ENCODE results near the gene FMNL2. TPM values are rescaled to one million over a fixed set of nuclear protein-coding genes. Genes with fewer than 3 reads are reported as not detected.
"Not testable (repeated sequence)": the region's sequence is repeated elsewhere in the genome, so short reads cannot be mapped to it uniquely, and the experiment has no call there.

Gene FMNL2
- total RNA-seq, 1 donor = 24.2 TPM

- no peaks in the 10 kb centered on the region for H3K9me3 ChIP-seq (ENCODE audit: low read depth, low read length)
- no peak for DNase-seq (ENCODE audit: insufficient read length, low spot score, missing footprints)
- no peak for TF ChIP-seq CTCF (IDR thresholded peaks at IDR 0.05; ENCODE audit: extremely low read depth, low read depth, low read length)
- H3K36me3 ChIP-seq (ENCODE audit: insufficient read depth, low read length) = no peaks in the 10 kb centered on the region
- no peaks in the 10 kb centered on the region for H4K20me1 ChIP-seq (ENCODE audit: insufficient read depth, low read length)
- no peak overlapping the region for H3K4me2 ChIP-seq (ENCODE audit: insufficient read depth, low read length)
- no peak overlapping the region for H2AFZ ChIP-seq (ENCODE audit: low read length)
- H3K79me2 ChIP-seq (ENCODE audit: insufficient read depth, low read length) = no peaks in the 10 kb centered on the region
- no peaks in the 10 kb centered on the region for H3K27me3 ChIP-seq (ENCODE audit: insufficient read depth, low read length)
- no peak overlapping the region for H3K27ac ChIP-seq (ENCODE audit: low read depth, low read length)
- no peaks in the 10 kb centered on the region for H3K4me1 ChIP-seq (ENCODE audit: insufficient read depth, low read length)
- H3K4me3 ChIP-seq (ENCODE audit: insufficient read depth, low read length) = no peak overlapping the region
Measured at GRCh38 chr2:152320814-152321213, 14.2 kb upstream of the FMNL2 start.

- no peaks in the 10 kb centered on the region for H3K36me3 ChIP-seq (ENCODE audit: insufficient read depth, low read length)
- H3K27me3 ChIP-seq (ENCODE audit: insufficient read depth, low read length) = no peaks in the 10 kb centered on the region
- H3K4me1 ChIP-seq (ENCODE audit: insufficient read depth, low read length) = no peaks in the 10 kb centered on the region
- H4K20me1 ChIP-seq (ENCODE audit: insufficient read depth, low read length) = no peaks in the 10 kb centered on the region
- no peak for TF ChIP-seq CTCF (IDR thresholded peaks at IDR 0.05; ENCODE audit: extremely low read depth, low read depth, low read length)
- H3K79me2 ChIP-seq (ENCODE audit: insufficient read depth, low read length) = no peaks in the 10 kb centered on the region
- H2AFZ ChIP-seq (ENCODE audit: low read length) = no peak overlapping the region
- no peak for DNase-seq (ENCODE audit: insufficient read length, low spot score, missing footprints)
- H3K4me2 ChIP-seq (ENCODE audit: insufficient read depth, low read length) = no peak overlapping the region
- H3K4me3 ChIP-seq (ENCODE audit: insufficient read depth, low read length) = no peak overlapping the region
- no peaks in the 10 kb centered on the region for H3K9me3 ChIP-seq (ENCODE audit: low read depth, low read length)
- no peak overlapping the region for H3K27ac ChIP-seq (ENCODE audit: low read depth, low read length)
Measured at GRCh38 chr2:152322222-152322621, 12.8 kb upstream of the FMNL2 start.

GRCh38 chr2:152325126-152325525 is 9.8 kb upstream of the FMNL2 start:
- not testable (repeated sequence) for H3K79me2 ChIP-seq (ENCODE audit: insufficient read depth, low read length); H3K9me3 ChIP-seq (ENCODE audit: low read depth, low read length); H3K4me1 ChIP-seq (ENCODE audit: insufficient read depth, low read length); H4K20me1 ChIP-seq (ENCODE audit: insufficient read depth, low read length); H3K4me2 ChIP-seq (ENCODE audit: insufficient read depth, low read length); H3K27me3 ChIP-seq (ENCODE audit: insufficient read depth, low read length); DNase-seq (ENCODE audit: insufficient read length, low spot score, missing footprints); H3K27ac ChIP-seq (ENCODE audit: low read depth, low read length); H3K4me3 ChIP-seq (ENCODE audit: insufficient read depth, low read length); H3K36me3 ChIP-seq (ENCODE audit: insufficient read depth, low read length); H2AFZ ChIP-seq (ENCODE audit: low read length)

GRCh38 chr2:152326710-152327109 is 8.3 kb upstream of the FMNL2 start:
- no peaks in the 10 kb centered on the region for H3K36me3 ChIP-seq (ENCODE audit: insufficient read depth, low read length)
- no peaks in the 10 kb centered on the region for H3K9me3 ChIP-seq (ENCODE audit: low read depth, low read length)
- no peaks in the 10 kb centered on the region for H4K20me1 ChIP-seq (ENCODE audit: insufficient read depth, low read length)
- H3K4me2 ChIP-seq (ENCODE audit: insufficient read depth, low read length) = no peak overlapping the region
- TF ChIP-seq CTCF (IDR thresholded peaks at IDR 0.05; ENCODE audit: extremely low read depth, low read depth, low read length) = no peak
- H2AFZ ChIP-seq (ENCODE audit: low read length) = no peak overlapping the region
- H3K79me2 ChIP-seq (ENCODE audit: insufficient read depth, low read length) = no peaks in the 10 kb centered on the region
- no peak overlapping the region for H3K4me3 ChIP-seq (ENCODE audit: insufficient read depth, low read length)
- no peak for DNase-seq (ENCODE audit: insufficient read length, low spot score, missing footprints)
- H3K27ac ChIP-seq (ENCODE audit: low read depth, low read length) = no peak overlapping the region
- no peaks in the 10 kb centered on the region for H3K27me3 ChIP-seq (ENCODE audit: insufficient read depth, low read length)
- no peaks in the 10 kb centered on the region for H3K4me1 ChIP-seq (ENCODE audit: insufficient read depth, low read length)

Data from osteoblast (primary cell).